Measurements from ENCODE around the gene PPP6R3. TPM values are rescaled to one million over a fixed set of nuclear protein-coding genes. Genes with fewer than 3 reads are reported as not detected.
A peak's percentile ranks its signal among the peaks of the same experiment; 100 is the strongest.

Gene PPP6R3
- total and polyA plus RNA-seq, 2 of the 13 experiments (the other 11 are each of a cell fraction or from before 2014, with no cell fraction given) = 41.2 to 83.4 TPM

- TF ChIP-seq ZUFSP (CRISPR knock-in tag; IDR thresholded peaks at IDR 0.05; ENCODE audit: borderline replicate concordance) (no peak), SAP130 (CRISPR knock-in tag; IDR thresholded peaks at IDR 0.05; ENCODE audit: low read depth) (peak; percentile 70), GABPA (IDR thresholded peaks at IDR 0.05; ENCODE audit: low read depth, low read length) (no peak), GABPA (CRISPR knock-in tag; IDR thresholded peaks at IDR 0.05; ENCODE audit: low read depth) (no peak), KDM3A (CRISPR knock-in tag; IDR thresholded peaks at IDR 0.05; ENCODE audit: low read depth) (no peak), ZEB1 (IDR thresholded peaks at IDR 0.05; ENCODE audit: insufficient replicate concordance, low read depth) (peak; percentile 65), SMAD3 (CRISPR knock-in tag; IDR thresholded peaks at IDR 0.05) (peak; percentile 75; the same call in 1 of the 2 replicates), SOX6 (IDR thresholded peaks at IDR 0.05) (no peak), SOX6 (CRISPR knock-in tag; IDR thresholded peaks at IDR 0.05) (peak; percentile 46), USF2 (IDR thresholded peaks at IDR 0.05; ENCODE audit: low read depth, low read length) (peak; percentile 46; the same call in 1 of the 2 replicates), USF2 (CRISPR knock-in tag; IDR thresholded peaks at IDR 0.05; ENCODE audit: borderline replicate concordance) (peak; percentile 35; the same call in 1 of the 2 replicates), SOX5 (CRISPR knock-in tag; IDR thresholded peaks at IDR 0.05; ENCODE audit: borderline replicate concordance) (peak; percentile 15; the same call in 1 of the 2 replicates), NCOR1 (IDR thresholded peaks at IDR 0.05; ENCODE audit: borderline replicate concordance, low read length) (peak; percentile 86; the same call in 1 of the 2 replicates), PPARG (CRISPR knock-in tag; conservative IDR thresholded peaks at IDR 0.05) (peak; percentile 78), RAD51 (IDR thresholded peaks at IDR 0.05; ENCODE audit: borderline replicate concordance) (0 out of 2 replicates have a peak, but pooled peaks have one; percentile 9), NCOA2 (CRISPR knock-in tag; IDR thresholded peaks at IDR 0.05) (peak; percentile 34; the same call in 1 of the 2 replicates), ZBTB40 (IDR thresholded peaks at IDR 0.05) (no peak), ZBTB40 (CRISPR knock-in tag; IDR thresholded peaks at IDR 0.05) (no peak)
These were observed 72.3 kb downstream of the PPP6R3 start (continued) for GRCh38 chr11:68532727-68533369.
